A549 (cell line): ENCODE results near the gene BLACAT1. TPM values are rescaled to one million over a fixed set of nuclear protein-coding genes. Genes with fewer than 3 reads are reported as not detected.
A peak's percentile ranks its signal among the peaks of the same experiment; 100 is the strongest.

ENCODE experiments used
- ATAC-seq, 2 experiments: fragments of 200-7000 bp in 1 of 2; fragments of >200 bp in 1 of 2; cut with Nextera tagmentation in 1 of 2; cut with Tn5 transposase in 1 of 2; 3 replicates each; pipeline versions ENCODE4 v1.8.0 to v1.9.1; 2018 to 2020; ENCODE audit warnings: mild to moderate bottlenecking in 1 of 2, moderate library complexity in 1 of 2
- CTCF ChIA-PET: fragments of 300-600 bp; sonication (Branson Sonifier 250); formaldehyde crosslinking; extraction: SDS; loops from one replicate; lab custom pipeline; 2021; ENCODE audit warnings: antibody characterized with exemption, inconsistent platforms; lab: Yijun Ruan, JAX
- POLR2A ChIA-PET: fragments of 350-600 bp; formaldehyde crosslinking; extraction: SDS; loops from one replicate; lab custom pipeline; 2021; ENCODE audit warnings: antibody characterized with exemption, inconsistent platforms; lab: Yijun Ruan, JAX
- DNase-seq, 2 experiments: peaks; one replicate each; pipeline versions ENCODE4 v3.0.0 to v3.0.0-alpha.2; 2011 to 2016; ENCODE audit warnings: low read depth in 1 of 2, low spot score in 1 of 2
- FAIRE-seq: peaks from 2 replicates; lab custom pipeline; 2011; peaks lifted over from hg19 to GRCh38; lab: Jason Lieb, UNC
- H3K27ac ChIP-seq, 2 experiments: fragments of >200 bp; sonication (Bioruptor Twin); formaldehyde crosslinking; 3 replicates each; pipeline ENCODE4 v1.5.1; 2016 to 2017
- H3K4me1 ChIP-seq: fragments of >200 bp; sonication (Bioruptor Twin); formaldehyde crosslinking; 3 replicates; pipeline ENCODE4 v1.6.1; 2016
- H3K4me2 ChIP-seq: fragments of >200 bp; sonication (Bioruptor Twin); formaldehyde crosslinking; 3 replicates; pipeline ENCODE4 v1.6.1; 2016
- H3K4me3 ChIP-seq: fragments of >200 bp; sonication (Bioruptor Twin); formaldehyde crosslinking; 3 replicates; pipeline ENCODE4 v1.5.1; 2016
- H3K9me3 ChIP-seq: fragments of >200 bp; sonication (Bioruptor Twin); formaldehyde crosslinking; 3 replicates; pipeline ENCODE4 v1.6.1; 2016
- ATOH8 ChIP-seq: fragments of 250-450 bp; sonication (Bioruptor Pico); IDR thresholded peaks from 2 replicates; pipeline ENCODE4 v1.5.0; 2020; ENCODE audit warnings: low read depth, mild to moderate bottlenecking, moderate library complexity
- BCL3 ChIP-seq: fragments of >200 bp; sonication (Bioruptor Twin); formaldehyde crosslinking; IDR thresholded peaks from 3 replicates; pipeline ENCODE4 v1.6.1; 2016
- CHD2 ChIP-seq: fragments of 150-350 bp; IDR thresholded peaks from 2 replicates; pipeline ENCODE4 v1.6.1; 2014; ENCODE audit warnings: low read length; ENCODE audit not compliant: partially characterized antibody
- CTCF ChIP-seq: fragments of >200 bp; sonication (Bioruptor Twin); formaldehyde crosslinking; IDR thresholded peaks from 3 replicates; pipeline ENCODE4 v1.5.1; 2016
- EHF ChIP-seq: fragments of 250-450 bp; sonication (Bioruptor Pico); IDR thresholded peaks from 2 replicates; pipeline ENCODE4 v1.5.0; 2020; ENCODE audit warnings: mild to moderate bottlenecking
- ELK1 ChIP-seq: fragments of 150-350 bp; IDR thresholded peaks from 2 replicates; pipeline ENCODE4 v1.6.1; 2014; ENCODE audit warnings: low read depth, mild to moderate bottlenecking, low read length
- ESRRA ChIP-seq: fragments of 150-350 bp; IDR thresholded peaks from 2 replicates; pipeline ENCODE4 v1.6.1; 2014; ENCODE audit warnings: mild to moderate bottlenecking, low read length, borderline replicate concordance
- FOSB ChIP-seq: fragments of 250-450 bp; sonication (Bioruptor Pico); IDR thresholded peaks from 2 replicates; pipeline ENCODE4 v1.5.0; 2020; ENCODE audit warnings: mild to moderate bottlenecking, moderate library complexity
- FOSL2 ChIP-seq, 2 experiments: fragments of 450-650 bp in 1 of 2; fragments of >200 bp in 1 of 2; sonication (Bioruptor Twin) in 1 of 2; formaldehyde crosslinking; IDR thresholded peaks; 2 replicates each; pipeline versions ENCODE4 v1.5.0 to v1.6.1; 2016 to 2020; ENCODE audit warnings: mild to moderate bottlenecking in 1 of 2, moderate library complexity in 1 of 2
- FOXS1 ChIP-seq: fragments of 250-450 bp; sonication (Bioruptor Pico); IDR thresholded peaks from 2 replicates; pipeline ENCODE4 v1.5.0; 2020; ENCODE audit warnings: mild to moderate bottlenecking, moderate library complexity
- JUN ChIP-seq, 2 experiments: fragments of >200 bp; sonication (Bioruptor Twin); formaldehyde crosslinking; IDR thresholded peaks; 2 replicates in 1 of 2; 3 replicates in 1 of 2; pipeline ENCODE4 v1.6.1; 2016 to 2017
- JUNB ChIP-seq: fragments of >200 bp; sonication (Bioruptor Twin); formaldehyde crosslinking; IDR thresholded peaks from 2 replicates; pipeline ENCODE4 v1.6.1; 2016
- MAFK ChIP-seq: fragments of 450-650 bp; IDR thresholded peaks from 2 replicates; pipeline ENCODE4 v1.6.1; 2014; ENCODE audit not compliant: partially characterized antibody
- NR3C1 ChIP-seq: fragments of >200 bp; sonication (Bioruptor Twin); formaldehyde crosslinking; IDR thresholded peaks from 3 replicates; pipeline ENCODE4 v1.6.1; 2017
- PHF8 ChIP-seq: fragments of 200-600 bp; sonication (generic); IDR thresholded peaks from 2 replicates; pipeline ENCODE4 v1.6.1; 2016; ENCODE audit warnings: low read depth, mild to moderate bottlenecking, antibody characterized with exemption, moderate library complexity, borderline replicate concordance
- POLR2A ChIP-seq: IDR thresholded peaks from 2 replicates; pipeline ENCODE4 v1.6.1; 2012; ENCODE audit warnings: mild to moderate bottlenecking, low read length
- RAD21 ChIP-seq, 2 experiments: fragments of >200 bp in 1 of 2; sonication (Bioruptor Twin) in 1 of 2; formaldehyde crosslinking in 1 of 2; IDR thresholded peaks in 1 of 2; conservative IDR thresholded peaks in 1 of 2; 2 replicates in 1 of 2; 3 replicates in 1 of 2; pipeline ENCODE4 v1.6.1; 2012 to 2018; ENCODE audit warnings: inconsistent platforms in 1 of 2
- RARB ChIP-seq: fragments of 250-450 bp; sonication (Bioruptor Pico); IDR thresholded peaks from 2 replicates; pipeline ENCODE4 v1.8.0; 2021; ENCODE audit warnings: mild to moderate bottlenecking, moderate library complexity
- RCOR1 ChIP-seq: fragments of 150-350 bp; IDR thresholded peaks from 2 replicates; pipeline ENCODE4 v1.6.1; 2014; ENCODE audit warnings: antibody characterized with exemption, low read length, low read depth
- REST ChIP-seq: fragments of 200-600 bp; sonication (generic); IDR thresholded peaks from 2 replicates; pipeline ENCODE4 v1.6.1; 2016; ENCODE audit warnings: antibody characterized with exemption, mild to moderate bottlenecking, moderate library complexity
- RNF2 ChIP-seq: fragments of 200-600 bp; sonication (generic); IDR thresholded peaks from 2 replicates; pipeline ENCODE4 v1.6.1; 2016; ENCODE audit warnings: low read depth, mild to moderate bottlenecking, antibody characterized with exemption, moderate library complexity, borderline replicate concordance
- TP53 ChIP-seq: fragments of 250-450 bp; sonication (Bioruptor Pico); IDR thresholded peaks from 2 replicates; pipeline ENCODE4 v1.5.0; 2021; ENCODE audit warnings: mild to moderate bottlenecking, moderate library complexity
- USF2 ChIP-seq: fragments of 450-650 bp; IDR thresholded peaks from 2 replicates; pipeline ENCODE4 v1.6.1; 2014; ENCODE audit warnings: antibody characterized with exemption
- ZNF302 ChIP-seq: fragments of 250-450 bp; sonication (Bioruptor Pico); IDR thresholded peaks from 2 replicates; pipeline ENCODE4 v1.9.0; 2021; ENCODE audit warnings: inconsistent platforms, mild to moderate bottlenecking, moderate library complexity
- WGBS: methylation state at CpG from one replicate; pipeline ENCODE4 v1.1.6; 2017; ENCODE audit errors: missing lambda C conversion rate; 5-methylcytosine and 5-hydroxymethylcytosine counted together
- polyA plus RNA-seq, 4 experiments: library from polyadenylated mRNA; depleted of rRNA in 3 of 4; stranded (reverse); fragments of >200 nt; fragmentation: RNase III in 1 of 4; extraction: RNeasy Plus Mini Kit Qiagen cat#74134 plus additional on column Dnase treatment in 1 of 4; gene quantifications; 2 replicates in 3 of 4; 3 replicates in 1 of 4; pipeline ENCODE4 v1.2.3, GENCODE V29; 2011 to 2017

BLACAT1 gene
- polyA plus RNA-seq, 2 of the 4 experiments (the other 2 are of a cell fraction), result 0.09 TPM; not detected in 1

GRCh38 chr1:205449750-205450443, 5.9 kb downstream of the BLACAT1 start:
- H3K27ac ChIP-seq, result peak overlapping the region; percentile 36 to 53; a peak in 5 of 6 replicates
- H3K4me1 ChIP-seq, result peaks cover 12% of the 10 kb centered on the region
- H3K4me3 ChIP-seq, result no peak overlapping the region
- peak; percentile 35 to 69 for DNase-seq
- peak overlapping the region; percentile 55 for H3K4me2 ChIP-seq
- TF ChIP-seq BCL3 (no peak), RNF2 (no peak), EHF (CRISPR knock-in tag) (no peak), PHF8 (no peak), NR3C1 (no peak), TP53 (CRISPR knock-in tag) (no peak), CHD2 (no peak), POLR2A (no peak), MAFK (no peak), USF2 (no peak), ELK1 (no peak), CTCF (no peak), REST (no peak), JUN (IDR thresholded peaks at IDR 0.05) (no peak), FOSL2 (IDR thresholded peaks at IDR 0.05) (no peak), FOSL2 (CRISPR knock-in tag; IDR thresholded peaks at IDR 0.05) (no peak)
- WGBS, result 53% methylated on average over 13 of the region's 18 CpGs
- POLR2A ChIA-PET, result no interaction called here
- ATAC-seq, result peak; percentile 40 to 68; a peak in 5 of 6 replicates
- FAIRE-seq, result no peak
- CTCF ChIA-PET, result interaction anchor here (0.7 to 5.5 kb wide), 10 partner anchors 7 to 114 kb away, joined by 3 to 46 read pairs (median 4); no protein-coding TSS in a partner anchor
- no peaks in the 10 kb centered on the region for H3K9me3 ChIP-seq

GRCh38 chr1:205449254-205449749, 6.5 kb downstream of the BLACAT1 start:
- H3K4me1 ChIP-seq, result peaks cover 12% of the 10 kb centered on the region
- FAIRE-seq, result no peak
- POLR2A ChIA-PET, result no interaction called here
- peak overlapping the region; percentile 55 for H3K4me2 ChIP-seq
- CTCF ChIA-PET, result interaction anchor here (0.9 to 11.2 kb wide), 11 partner anchors 8 to 142 kb away, joined by 3 to 93 read pairs (median 5); no protein-coding TSS in a partner anchor
- no peak for DNase-seq
- H3K27ac ChIP-seq, result peak overlapping the region; percentile 36 to 53; a peak in 5 of 6 replicates
- no peaks in the 10 kb centered on the region for H3K9me3 ChIP-seq
- H3K4me3 ChIP-seq, result no peak overlapping the region
- 78% methylated on average over 4 of the region's 4 CpGs for WGBS
- ATAC-seq, result peak in 1 of 2 experiments; percentile 11; a peak in 2 of 6 replicates
- TF ChIP-seq ATOH8 (CRISPR knock-in tag), result no peak
- no peak for TF ChIP-seq EHF (CRISPR knock-in tag)
- no peak for TF ChIP-seq RAD21 (conservative IDR thresholded peaks at IDR 0.05 in 1 of 2, IDR thresholded peaks at IDR 0.05 in 1 of 2)
- TF ChIP-seq FOXS1 (CRISPR knock-in tag), result no peak
- no peak for TF ChIP-seq ESRRA
- TF ChIP-seq ZNF302 (CRISPR knock-in tag), result no peak
- TF ChIP-seq RARB (CRISPR knock-in tag), result no peak
- TF ChIP-seq FOSB, result no peak
- no peak for TF ChIP-seq JUNB
- TF ChIP-seq RCOR1, result no peak
